ENCODE results near the gene PRKD1. TPM values are rescaled to one million over a fixed set of nuclear protein-coding genes. Genes with fewer than 3 reads are reported as not detected.

PRKD1 gene
- total RNA-seq, 2 experiments from 2014 or later = not detected

GRCh38 chr14:29545714-29546113 lies 381.9 kb downstream of the PRKD1 start:
- Mint-ChIP-seq H3K36me3 (ENCODE audit: low read depth) (no peaks in the 10 kb centered on the region), H3K9me3 (no peaks in the 10 kb centered on the region), H3K27me3 (no peaks in the 10 kb centered on the region), H3K27ac (no peak overlapping the region), H3K4me1 (ENCODE audit: low read depth) (no peaks in the 10 kb centered on the region), H3K4me3 (no peak overlapping the region)
- ATAC-seq (ENCODE audit: poor library complexity) (no peak), DNase-seq (no peak)
- intact Hi-C loops (cut with DNase I, micrococcal nuclease) = loop anchor here in 1 of 2 experiments (5.0 kb wide), 1 partner anchor 977 kb away; no protein-coding TSS in a partner anchor
- Histone ChIP-seq H3K4me1 (ENCODE audit: insufficient read depth, low read length) (no peaks in the 10 kb centered on the region), H3K9me3 (ENCODE audit: control insufficient read depth in 1 of 2, insufficient read depth in 1 of 2, low read length in 2 of 2) (no peaks in the 10 kb centered on the region), H3K4me3 (ENCODE audit: low read length) (no peak overlapping the region), H3K36me3 (ENCODE audit: insufficient read depth, low read length) (no peaks in the 10 kb centered on the region), H3K27me3 (ENCODE audit: control insufficient read depth in 1 of 2, insufficient read depth in 2 of 2, low read length in 2 of 2) (no peaks in the 10 kb centered on the region), H3K27ac (ENCODE audit: low read depth in 1 of 2, low read length in 2 of 2) (no peak overlapping the region)
- ChIA-PET CTCF (no interaction called here), POLR2A (no interaction called here)
- TF ChIP-seq CTCF (IDR thresholded peaks at IDR 0.05) = no peak

- no peak for TF ChIP-seq CTCF (IDR thresholded peaks at IDR 0.05)
- Histone ChIP-seq H3K4me3 (ENCODE audit: low read length) (no peak overlapping the region), H3K36me3 (ENCODE audit: insufficient read depth, low read length) (no peaks in the 10 kb centered on the region), H3K27me3 (ENCODE audit: control insufficient read depth in 1 of 2, insufficient read depth in 2 of 2, low read length in 2 of 2) (no peaks in the 10 kb centered on the region), H3K27ac (ENCODE audit: low read depth in 1 of 2, low read length in 2 of 2) (no peak overlapping the region), H3K4me1 (ENCODE audit: insufficient read depth, low read length) (no peaks in the 10 kb centered on the region), H3K9me3 (ENCODE audit: control insufficient read depth in 1 of 2, insufficient read depth in 1 of 2, low read length in 2 of 2) (peaks cover 0 to 14% of the 10 kb centered on the region in 2 experiments)
- no peaks in the 10 kb centered on the region for H3K4me1 Mint-ChIP-seq (ENCODE audit: low read depth)
- DNase-seq = no peak
- CTCF ChIA-PET = no interaction called here
- H3K9me3 Mint-ChIP-seq = peaks cover 7% of the 10 kb centered on the region
- H3K4me3 Mint-ChIP-seq = no peak overlapping the region
- intact Hi-C loops (cut with DNase I, micrococcal nuclease) = no loop called here
- H3K36me3 Mint-ChIP-seq (ENCODE audit: low read depth) = no peaks in the 10 kb centered on the region
- no peak for ATAC-seq (ENCODE audit: poor library complexity)
- H3K27ac Mint-ChIP-seq = no peak overlapping the region
- no peaks in the 10 kb centered on the region for H3K27me3 Mint-ChIP-seq
- POLR2A ChIA-PET = no interaction called here
These were observed 390.6 kb downstream of the PRKD1 start for GRCh38 chr14:29536886-29537511.

- no peaks in the 10 kb centered on the region for H3K36me3 Mint-ChIP-seq (ENCODE audit: low read depth)
- intact Hi-C loops (cut with DNase I, micrococcal nuclease) = no loop called here
- peaks cover 0 to 5% of the 10 kb centered on the region in 2 experiments for H3K9me3 ChIP-seq (ENCODE audit: control insufficient read depth in 1 of 2, insufficient read depth in 1 of 2, low read length in 2 of 2)
- H3K4me3 ChIP-seq (ENCODE audit: low read length) = no peak overlapping the region
- TF ChIP-seq CTCF (IDR thresholded peaks at IDR 0.05) = no peak
- no peak for ATAC-seq (ENCODE audit: poor library complexity)
- no peak overlapping the region for H3K4me3 Mint-ChIP-seq
- H3K27me3 ChIP-seq (ENCODE audit: control insufficient read depth in 1 of 2, insufficient read depth in 2 of 2, low read length in 2 of 2) = no peaks in the 10 kb centered on the region
- no peak for DNase-seq
- no peaks in the 10 kb centered on the region for H3K4me1 ChIP-seq (ENCODE audit: insufficient read depth, low read length)
- no peaks in the 10 kb centered on the region for H3K27me3 Mint-ChIP-seq
- no peaks in the 10 kb centered on the region for H3K4me1 Mint-ChIP-seq (ENCODE audit: low read depth)
- ChIA-PET POLR2A (no interaction called here), CTCF (interaction anchor here (0.6 kb wide), 1 partner anchor 806 kb away, joined by 5 read pairs; no protein-coding TSS in a partner anchor)
- H3K27ac Mint-ChIP-seq = no peak overlapping the region
- no peak overlapping the region for H3K27ac ChIP-seq (ENCODE audit: low read depth in 1 of 2, low read length in 2 of 2)
- H3K36me3 ChIP-seq (ENCODE audit: insufficient read depth, low read length) = no peaks in the 10 kb centered on the region
- peaks cover 10% of the 10 kb centered on the region for H3K9me3 Mint-ChIP-seq
These were observed 398.2 kb downstream of the PRKD1 start for GRCh38 chr14:29529418-29529817.
